CD1c-positive myeloid dendritic cell (primary cell): ENCODE measurements around the gene KIF26A.
"Not testable (repeated sequence)": the region's sequence is repeated elsewhere in the genome, so short reads cannot be mapped to it uniquely, and the experiment has no call there.

Experiments
- DNase-seq: peaks from one replicate; pipeline ENCODE4 v3.0.0-alpha.2; 2016; ENCODE audit errors: extremely low spot score

KIF26A gene

DNA sequence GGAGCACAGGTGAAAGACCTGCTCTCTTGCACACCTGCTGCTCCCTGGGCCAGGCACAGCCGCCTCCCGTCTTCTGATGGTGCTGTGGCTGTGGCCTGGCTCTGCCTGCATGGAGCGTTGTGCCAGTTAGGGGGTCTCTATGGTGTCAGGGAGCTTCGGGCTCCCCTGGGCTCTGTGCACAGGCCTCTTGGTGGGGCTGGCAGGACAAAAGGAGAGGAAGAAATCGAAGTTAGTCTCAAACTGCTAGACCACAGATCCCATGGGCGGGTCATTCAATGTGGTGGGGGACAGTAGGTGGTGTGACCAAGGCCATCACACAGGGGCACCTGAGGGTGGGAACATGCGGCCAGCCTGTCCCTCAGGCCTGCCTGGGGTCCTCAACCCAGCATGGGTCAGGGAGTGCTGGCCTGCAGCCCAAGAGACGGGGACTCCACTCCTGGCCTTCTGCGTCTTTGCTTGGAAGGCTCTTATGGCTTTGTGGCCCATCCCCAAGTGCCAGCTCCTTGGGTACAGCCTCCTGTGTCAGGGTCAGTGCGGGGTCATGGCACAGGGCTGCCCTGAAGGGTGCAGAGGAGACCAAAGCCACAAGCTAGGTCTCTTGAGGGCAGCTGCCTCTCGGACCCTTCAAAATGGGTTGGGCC lies 84.1 kb downstream of the KIF26A start:
- DNase-seq: no peak

DNA sequence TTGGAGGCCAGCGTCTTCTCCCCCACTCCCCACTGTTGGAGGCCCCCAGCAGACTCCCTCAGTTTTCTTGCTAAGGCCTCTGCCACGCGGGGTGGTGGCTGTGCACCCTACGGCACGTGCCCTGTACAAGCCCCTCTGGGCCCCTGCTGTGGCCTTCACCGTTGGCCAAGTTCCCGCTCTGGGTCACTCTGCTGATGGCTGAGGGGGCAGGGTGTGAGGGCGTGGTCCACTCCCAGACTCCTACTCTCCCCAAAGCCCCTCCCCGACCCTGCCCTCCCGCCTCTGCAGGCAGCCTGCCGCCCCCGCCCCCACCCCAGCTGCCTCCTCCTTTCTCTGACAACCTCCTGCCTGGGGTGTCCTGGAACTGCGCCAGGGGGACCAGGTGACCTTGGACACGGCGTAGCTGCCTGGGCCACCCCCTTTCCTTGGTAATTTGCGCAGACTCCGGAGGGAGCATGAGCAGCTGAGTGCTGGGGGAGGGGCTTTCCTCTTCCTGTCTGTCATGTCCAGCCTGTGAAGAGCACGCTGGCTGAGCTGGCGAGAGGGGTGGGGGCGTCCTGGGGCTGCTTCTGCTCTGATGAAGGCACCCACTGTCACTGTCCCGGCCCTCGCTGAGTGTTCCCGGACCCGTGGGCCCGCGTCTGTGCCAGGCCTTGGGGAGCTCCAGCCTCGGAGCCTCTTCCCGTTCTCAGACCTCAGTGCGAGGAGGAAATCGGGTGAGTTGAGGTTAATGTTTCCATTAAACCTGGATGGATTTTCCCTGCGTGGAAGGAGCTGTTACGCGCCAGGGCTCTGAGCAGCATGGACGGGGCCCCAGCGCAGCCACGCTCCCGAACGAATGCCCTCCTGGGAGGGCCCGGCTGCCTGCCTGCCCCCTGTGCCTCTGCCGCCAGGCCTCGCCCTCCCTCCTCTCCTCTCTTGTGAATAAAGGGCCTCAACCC lies 85.0 kb downstream of the KIF26A start:
- no peak for DNase-seq

DNA sequence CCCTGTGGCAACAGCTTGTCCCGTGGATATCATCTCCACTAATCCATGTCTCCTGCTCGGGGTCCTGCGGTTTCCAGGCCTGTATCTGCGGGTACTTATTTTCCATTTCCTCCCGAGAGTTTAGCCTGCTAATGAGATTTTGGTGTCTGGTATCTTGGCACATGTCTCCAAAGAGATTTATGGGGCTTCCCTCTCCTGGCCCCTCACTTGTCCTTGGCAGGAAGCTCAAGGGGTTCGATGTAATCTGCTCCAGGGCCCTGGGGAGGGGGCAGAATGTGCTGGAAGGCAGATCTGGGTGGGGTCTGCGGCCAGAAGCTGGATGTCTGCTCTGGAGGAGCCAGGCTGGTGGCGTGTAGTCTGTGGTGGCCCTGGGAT lies 85.7 kb downstream of the KIF26A start:
- no peak for DNase-seq

DNA sequence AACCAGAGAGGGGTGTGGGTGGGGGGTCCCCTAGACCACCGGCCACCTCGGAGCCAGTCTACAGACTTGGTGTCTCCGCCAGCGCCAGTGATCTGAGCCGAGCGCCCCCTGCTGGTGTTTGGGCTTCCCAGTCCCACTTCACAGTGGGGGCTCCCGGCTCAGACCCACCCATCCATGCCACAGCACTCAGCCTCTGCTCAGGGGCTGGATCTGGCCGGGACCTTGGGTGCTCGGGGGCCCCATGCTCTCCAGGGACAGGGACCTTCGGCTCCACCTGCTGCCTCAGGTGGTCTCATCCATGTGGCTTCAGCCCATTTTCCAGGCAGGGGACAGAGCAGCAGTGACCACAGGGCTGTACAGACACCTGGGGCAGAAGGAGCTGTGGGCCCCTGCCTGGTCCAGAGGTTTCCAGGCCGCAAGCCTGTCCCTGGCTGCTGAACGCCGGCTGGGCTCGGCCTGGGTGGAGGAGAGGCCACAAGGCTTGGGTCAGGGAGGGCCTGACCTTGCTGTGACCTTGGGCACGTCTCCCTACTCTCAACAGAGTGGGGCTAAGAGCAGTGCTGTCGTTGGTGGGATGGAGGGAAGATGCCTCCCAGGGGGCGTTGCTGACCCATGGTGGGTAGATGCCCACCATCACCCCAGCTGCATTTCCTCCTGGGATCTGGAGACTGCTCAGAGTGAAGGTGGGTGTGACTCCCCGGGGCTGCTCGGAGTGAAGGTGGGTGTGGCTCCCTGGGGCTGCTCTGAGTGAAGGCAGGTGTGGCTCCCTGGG lies 86.3 kb downstream of the KIF26A start:
- DNase-seq: no peak

DNA sequence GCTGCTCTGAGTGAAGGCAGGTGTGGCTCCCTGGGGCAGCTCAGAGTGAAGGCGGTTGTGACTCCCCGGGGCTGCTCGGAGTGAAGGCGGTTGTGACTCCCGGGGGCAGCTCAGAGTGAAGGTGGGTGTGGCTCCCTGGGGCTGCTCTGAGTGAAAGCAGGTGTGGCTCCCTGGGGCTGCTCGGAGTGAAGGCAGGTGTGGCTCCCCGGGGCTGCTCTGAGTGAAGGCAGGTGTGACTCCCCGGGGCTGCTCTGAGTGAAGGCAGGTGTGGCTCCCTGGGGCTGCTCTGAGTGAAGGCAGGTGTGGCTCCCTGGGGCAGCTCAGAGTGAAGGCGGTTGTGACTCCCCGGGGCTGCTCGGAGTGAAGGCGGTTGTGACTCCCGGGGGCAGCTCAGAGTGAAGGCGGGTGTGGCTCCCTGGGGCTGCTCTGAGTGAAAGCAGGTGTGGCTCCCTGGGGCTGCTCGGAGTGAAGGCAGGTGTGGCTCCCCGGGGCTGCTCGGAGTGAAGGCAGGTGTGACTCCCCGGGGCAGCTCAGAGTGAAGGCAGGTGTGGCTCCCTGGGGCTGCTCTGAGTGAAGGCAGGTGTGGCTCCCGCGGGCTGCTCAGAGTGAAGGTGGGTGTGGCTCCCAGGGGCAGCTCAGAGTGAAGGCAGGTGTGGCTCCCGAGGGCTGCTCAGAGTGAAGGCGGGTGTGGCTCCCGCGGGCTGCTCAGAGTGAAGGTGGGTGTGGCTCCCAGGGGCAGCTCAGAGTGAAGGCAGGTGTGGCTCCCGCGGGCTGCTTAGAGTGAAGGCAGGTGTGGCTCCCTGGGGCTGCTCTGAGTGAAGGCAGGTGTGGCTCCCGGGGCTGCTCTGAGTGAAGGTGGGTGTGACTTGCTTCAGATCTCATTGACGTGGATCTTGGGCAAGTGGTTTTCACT lies 87.1 kb downstream of the KIF26A start:
- DNase-seq: not testable (repeated sequence)

DNA sequence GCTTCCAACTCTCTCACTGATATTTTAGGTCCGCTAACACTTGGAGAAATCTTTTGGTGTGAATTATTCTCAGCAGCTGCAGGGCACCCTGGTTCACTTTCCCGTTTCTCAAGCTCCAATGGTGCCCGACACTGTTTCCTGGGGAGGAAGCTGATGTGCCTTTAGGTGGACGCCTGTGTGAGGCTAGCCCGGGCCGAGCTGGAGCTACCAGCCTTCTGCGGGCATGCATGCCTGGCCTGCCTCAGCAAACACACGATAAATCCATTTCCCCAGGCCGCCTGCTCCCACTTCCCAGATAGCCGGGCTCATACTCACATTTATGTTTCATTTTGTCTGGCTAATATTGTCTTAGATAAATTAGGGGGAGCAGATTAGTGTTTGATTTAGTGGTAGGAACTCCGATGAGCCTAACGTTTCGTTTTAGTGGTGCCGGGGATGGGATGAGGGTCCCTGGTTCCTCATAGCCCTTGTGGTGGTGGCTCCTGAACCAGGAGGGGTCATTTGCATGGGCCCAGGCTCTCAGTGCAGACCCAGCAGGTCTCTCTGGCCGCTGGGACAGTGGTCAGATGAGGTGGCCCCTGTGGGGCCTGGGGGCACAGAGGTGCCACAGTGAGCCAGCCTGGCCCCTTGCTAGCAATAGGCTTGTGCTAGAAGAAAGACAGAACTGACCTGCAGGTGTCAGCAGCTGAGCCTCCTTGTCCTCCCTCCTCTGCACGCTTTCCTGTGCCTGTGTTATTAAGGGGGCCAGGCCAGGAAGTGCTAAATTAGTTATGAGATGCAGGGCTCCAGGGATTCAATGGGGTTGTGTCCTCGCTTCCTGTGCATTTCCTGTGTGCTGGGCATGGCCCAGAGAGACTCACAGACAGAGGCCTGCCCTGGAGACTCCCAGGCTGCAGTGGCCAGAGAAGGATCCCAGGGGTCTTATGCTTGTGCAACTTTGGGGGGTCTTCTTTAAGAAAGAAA lies 88.3 kb downstream of the KIF26A start:
- DNase-seq: no peak

DNA sequence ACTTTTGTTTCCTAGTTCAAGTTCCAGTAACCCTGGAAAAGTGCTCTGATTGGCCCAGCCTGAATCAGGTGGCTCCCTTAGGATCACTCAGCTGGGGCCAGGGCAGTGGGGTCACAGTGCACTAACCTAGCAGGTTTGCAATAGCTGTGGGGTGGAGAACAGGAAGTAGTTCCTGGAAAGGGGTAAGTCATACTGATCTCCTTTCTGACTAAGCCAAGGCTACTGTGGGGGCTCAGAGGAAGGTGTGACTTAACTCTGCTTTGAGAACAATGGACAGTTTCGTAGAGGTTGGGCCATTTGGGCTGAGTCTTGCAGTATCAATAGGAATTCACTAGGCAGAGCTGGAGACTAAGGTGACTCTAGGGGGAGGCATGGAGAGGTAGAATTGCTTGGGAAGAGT lies 89.4 kb downstream of the KIF26A start:
- DNase-seq: no peak

DNA sequence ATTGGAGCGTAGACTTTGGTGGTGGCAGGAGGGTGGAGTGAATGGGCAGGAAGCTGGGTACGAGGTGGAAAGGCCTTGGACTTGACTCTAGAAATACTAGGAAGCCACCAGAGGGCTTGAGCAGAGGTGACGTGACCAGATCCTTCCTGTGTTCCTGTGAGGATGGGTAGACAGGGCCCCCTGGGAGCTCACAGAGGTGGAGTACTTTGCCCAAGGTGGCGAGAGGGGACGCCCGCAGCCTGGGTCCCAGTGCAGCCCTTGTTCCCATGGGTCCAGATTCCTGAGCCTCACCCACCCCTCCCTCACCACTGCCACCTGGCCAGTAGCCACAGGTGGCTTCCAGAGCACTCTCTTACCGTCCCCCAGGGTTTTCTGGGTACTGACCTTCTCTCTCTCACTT lies 89.8 kb downstream of the KIF26A start:
- no peak for DNase-seq

DNA sequence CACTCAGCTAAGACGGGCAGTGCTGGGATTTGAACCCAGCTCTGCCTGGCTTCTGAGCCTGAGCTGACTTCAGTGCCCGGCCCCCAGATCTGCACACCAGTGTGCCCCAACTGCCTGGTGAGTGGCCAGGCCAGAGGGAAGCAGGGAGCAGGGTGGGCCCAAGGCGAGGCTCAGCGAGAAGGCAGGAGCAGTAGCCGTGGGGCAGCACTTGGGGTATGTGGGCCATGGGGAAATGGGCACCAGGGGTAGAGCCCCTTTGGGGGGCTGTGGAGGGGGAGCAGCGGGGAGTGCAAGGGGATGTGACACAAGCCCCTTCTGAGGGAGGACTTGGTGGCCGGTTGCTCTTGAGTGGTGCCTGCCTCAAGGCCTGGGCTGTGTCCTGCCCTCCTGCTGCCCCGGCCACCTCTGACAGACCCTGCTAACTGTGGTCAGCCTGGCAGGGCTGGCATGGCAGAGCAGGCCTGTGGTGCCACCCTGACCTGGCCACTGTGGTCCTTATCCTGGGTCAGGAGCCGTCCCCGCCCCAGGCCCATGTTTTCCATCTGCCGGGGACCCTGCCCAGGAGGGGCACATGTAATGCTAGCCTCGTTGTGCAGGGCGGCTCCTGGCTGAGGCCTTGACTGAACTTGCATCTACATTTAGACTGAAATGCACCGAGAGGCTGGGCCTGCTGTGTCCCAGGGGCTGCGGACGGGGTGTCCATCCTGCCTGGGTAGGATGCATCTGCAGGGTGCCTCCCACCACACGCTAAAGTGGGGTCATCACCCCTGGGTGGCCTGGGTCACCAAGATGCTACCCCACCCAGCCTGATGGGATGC lies 90.5 kb downstream of the KIF26A start:
- no peak for DNase-seq

DNA sequence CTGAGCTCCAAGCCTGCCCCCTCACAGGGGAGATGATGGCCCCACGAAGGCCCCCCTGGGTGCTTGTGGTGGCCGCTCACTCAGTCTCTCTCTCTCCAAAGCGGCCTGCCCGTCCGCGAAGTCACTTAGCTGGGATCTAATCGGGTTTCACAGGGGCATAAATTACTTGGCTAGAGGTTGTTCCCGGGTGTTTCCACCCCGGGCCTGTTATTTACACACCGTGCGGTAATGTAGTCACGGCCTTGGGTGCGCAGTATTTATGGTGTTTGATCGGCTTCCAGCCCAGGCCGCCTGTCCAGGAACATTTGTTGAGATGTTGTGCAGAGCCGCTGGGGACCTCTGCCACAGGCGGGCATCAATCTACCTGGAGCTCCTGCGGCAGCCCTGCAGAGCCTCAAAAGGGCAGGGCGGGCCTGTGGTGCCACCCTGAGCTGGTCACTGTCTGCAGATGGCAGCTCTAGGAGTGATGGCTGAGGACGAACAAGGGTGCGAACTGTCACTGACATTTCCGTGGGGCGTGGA lies 91.2 kb downstream of the KIF26A start:
- DNase-seq: no peak

DNA sequence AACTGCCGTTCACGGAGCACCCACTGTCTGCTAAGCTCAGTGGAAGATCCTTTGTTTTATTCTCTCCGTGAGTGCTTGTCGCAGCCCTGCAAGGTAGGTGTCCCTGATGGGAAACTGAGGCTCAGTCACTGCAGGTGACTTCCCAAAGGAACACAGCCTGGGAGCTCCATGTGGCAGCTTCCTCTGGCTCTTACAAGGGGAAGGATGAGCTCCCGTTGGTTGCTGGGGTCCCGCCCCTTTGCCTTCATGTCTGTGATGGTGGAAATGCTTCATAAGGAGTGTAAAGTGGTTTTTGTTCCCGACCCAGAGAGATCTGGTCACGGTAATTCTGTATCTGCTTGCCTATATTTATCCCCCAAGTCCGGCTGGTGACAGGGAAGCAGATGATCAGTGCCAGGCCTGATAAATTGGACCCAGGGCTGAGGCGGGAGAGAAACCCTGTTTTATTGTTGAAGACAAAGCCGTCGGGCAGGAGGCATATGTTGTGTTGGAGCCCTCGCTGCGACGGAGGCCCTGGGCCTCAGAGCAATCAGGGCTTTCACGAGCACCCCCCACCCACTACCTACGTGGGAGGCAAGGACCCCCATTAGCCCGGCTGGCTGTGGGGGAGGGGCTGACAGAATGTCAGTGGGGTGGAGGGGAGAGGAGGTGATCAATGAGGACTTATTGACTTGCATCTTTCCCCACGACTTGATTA lies 91.9 kb downstream of the KIF26A start:
- no peak for DNase-seq
